ENCODE data around the gene GJB2. TPM values are rescaled to one million over a fixed set of nuclear protein-coding genes. Genes with fewer than 3 reads are reported as not detected.

GJB2 gene
- total and polyA plus RNA-seq, 2 of the 8 experiments (the other 6 are each of a cell fraction or from before 2014, with no cell fraction given), result 0.20 to 0.21 TPM

DNA sequence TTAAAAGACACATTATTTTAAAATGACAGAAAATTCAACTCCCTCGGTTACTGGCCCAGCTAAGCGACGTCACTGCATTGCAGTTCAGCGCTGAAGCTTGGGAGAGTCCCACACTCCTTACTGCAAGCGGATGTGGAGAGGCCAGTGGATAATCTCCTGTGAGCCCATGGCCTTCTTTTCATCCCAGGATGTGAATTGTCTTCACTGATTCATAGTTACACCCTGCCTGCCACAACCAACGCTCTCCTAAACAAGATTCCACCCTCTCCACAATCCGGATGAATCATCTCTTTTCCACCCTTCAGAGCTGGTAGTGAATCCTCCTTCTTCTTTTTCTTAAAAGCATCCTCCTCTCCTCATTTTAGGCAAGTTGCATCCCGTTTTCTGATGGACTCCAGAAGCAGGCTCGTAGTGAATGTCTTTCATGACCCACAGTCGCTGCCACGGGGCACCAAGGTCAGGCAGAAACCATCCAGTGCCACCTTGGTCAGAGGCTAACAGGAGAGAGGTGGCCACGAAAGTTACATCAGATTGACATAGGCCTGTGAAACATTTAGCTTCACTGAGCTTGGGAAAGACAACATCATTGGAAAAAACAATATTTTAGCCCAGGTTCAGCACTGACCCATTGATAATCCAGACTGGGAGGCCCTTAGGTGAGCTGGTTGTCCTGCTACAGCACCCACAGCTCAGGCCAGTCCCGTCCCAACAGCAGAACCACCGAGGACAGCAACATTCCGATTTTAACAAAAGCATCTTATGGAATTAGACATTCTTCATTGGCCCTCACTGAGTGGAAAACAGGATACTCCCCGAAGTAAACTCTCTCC, 2.0 kb downstream of the GJB2 start:
- H2AFZ ChIP-seq (ENCODE audit: low read length), result no peak overlapping the region
- ChIA-PET POLR2A (ENCODE audit: partially characterized antibody) (no interaction called here), CTCF (ENCODE audit: partially characterized antibody) (interaction anchor here (0.7 to 2.1 kb wide), 6 partner anchors 9 to 302 kb away, joined by 3 to 17 read pairs (median 4); no protein-coding TSS in a partner anchor)
- H4K91ac ChIP-seq (replicated peaks; ENCODE audit: insufficient read length, low read length), result no peak overlapping the region
- H3K4ac ChIP-seq (replicated peaks; ENCODE audit: insufficient read length, low read depth, low read length), result no peak overlapping the region
- H3K9ac ChIP-seq (replicated peaks in 1 of 4; ENCODE audit: extremely low read depth in 1 of 4, low read depth in 3 of 4, low read length in 3 of 4), result no peak overlapping the region
- no peak overlapping the region for H2AK5ac ChIP-seq (ENCODE audit: low read depth, low read length)
- H3K4me1 ChIP-seq (replicated peaks in 1 of 4; ENCODE audit: control insufficient read depth in 3 of 4, insufficient read depth in 4 of 4, low read length in 3 of 4), result peaks cover 0 to 13% (median 5%) of the 10 kb centered on the region in 4 experiments; a peak in 6 of 7 replicates
- no peak overlapping the region for H3K18ac ChIP-seq (ENCODE audit: extremely low read depth, low read length)
- 88% methylated on average over 16 of the region's 16 CpGs; no CpG with 5 or more reads in 1 of the 2 experiments for WGBS, 2 experiments (ENCODE audit: extremely low coverage in 1 of 2, insufficient coverage in 1 of 2, insufficient read length in 1 of 2, insufficient replicate concordance in 2 of 2, low coverage in 1 of 2, low lambda C conversion rate in 2 of 2, missing lambda C conversion rate in 1 of 2)
- peaks cover 0 to 9% of the 10 kb centered on the region in 2 experiments for H4K20me1 ChIP-seq (replicated peaks in 1 of 2; ENCODE audit: control insufficient read depth in 1 of 2, insufficient read depth in 2 of 2, low read length in 2 of 2)
- H2BK5ac ChIP-seq (ENCODE audit: low read depth, low read length), result no peak overlapping the region
- H3K27ac ChIP-seq (ENCODE audit: low read depth, low read length), result no peak overlapping the region
- TF ChIP-seq CREB1 (IDR thresholded peaks at IDR 0.05), result no peak
- no peak for TF ChIP-seq TAF7 (optimal IDR thresholded peaks at IDR 0.05; ENCODE audit: borderline replicate concordance, low read depth, low read length)
- no peak for TF ChIP-seq KDM5A (IDR thresholded peaks at IDR 0.05; ENCODE audit: low read length)
- no peak for TF ChIP-seq BRCA1 (IDR thresholded peaks at IDR 0.05; ENCODE audit: low read depth, low read length)
- no peak for TF ChIP-seq HDAC6 (IDR thresholded peaks at IDR 0.05; ENCODE audit: low read depth, low read length)
- TF ChIP-seq RAD21 (IDR thresholded peaks at IDR 0.05 in 1 of 2, conservative IDR thresholded peaks at IDR 0.05 in 1 of 2; ENCODE audit: low read depth in 2 of 2, low read length in 2 of 2), result no peak
- no peak for TF ChIP-seq TAF1 (IDR thresholded peaks at IDR 0.05; ENCODE audit: low read depth, low read length)
- TF ChIP-seq EGR1 (IDR thresholded peaks at IDR 0.05; ENCODE audit: borderline replicate concordance, low read depth, low read length), result no peak
- no peak for TF ChIP-seq SUZ12 (IDR thresholded peaks at IDR 0.05; ENCODE audit: low read length)
- TF ChIP-seq SP4 (IDR thresholded peaks at IDR 0.05; ENCODE audit: low read length), result no peak
- no peak for TF ChIP-seq SIRT6 (IDR thresholded peaks at IDR 0.05; ENCODE audit: low read length)
- TF ChIP-seq EP300 (IDR thresholded peaks at IDR 0.05; ENCODE audit: borderline replicate concordance in 1 of 2, low read depth in 2 of 2, low read length in 2 of 2), result no peak
- H2BK20ac ChIP-seq (ENCODE audit: low read length), result no peak overlapping the region
- no peaks in the 10 kb centered on the region for H3K9me3 ChIP-seq (ENCODE audit: insufficient read depth in 2 of 2, low read depth in 1 of 2, low read length in 1 of 2)
- DNase-seq (ENCODE audit: low read depth in 1 of 2, low spot score in 2 of 2) (no peak), FAIRE-seq (no peak)
- H3K36me3 ChIP-seq (ENCODE audit: control insufficient read depth in 2 of 4, insufficient read depth in 4 of 4, low read length in 3 of 4), result no peaks in the 10 kb centered on the region; a peak in 1 of 8 replicates
- no peaks in the 10 kb centered on the region for H3K79me2 ChIP-seq (ENCODE audit: control insufficient read depth in 1 of 2, insufficient read depth in 2 of 2, low read length in 2 of 2)
- H2BK120ac ChIP-seq (replicated peaks; ENCODE audit: low read depth, low read length), result no peak overlapping the region
- no peak overlapping the region for H3K23ac ChIP-seq (ENCODE audit: insufficient read length)
- peaks cover 52 to 69% (median 68%) of the 10 kb centered on the region in 4 experiments for H3K27me3 ChIP-seq (replicated peaks in 1 of 4; ENCODE audit: control insufficient read depth in 3 of 4, extremely low read depth in 1 of 4, insufficient read depth in 3 of 4, low read length in 3 of 4)
- H3K79me1 ChIP-seq (ENCODE audit: low read depth, low read length), result no peaks in the 10 kb centered on the region; the same call in 1 of the 2 replicates
- no peak overlapping the region for H4K5ac ChIP-seq (ENCODE audit: insufficient read length, low read depth, low read length)
- no peak overlapping the region for H3K56ac ChIP-seq (replicated peaks; ENCODE audit: insufficient read length, low read depth, low read length)
- H3K14ac ChIP-seq (ENCODE audit: insufficient read length), result no peak overlapping the region
- no peak overlapping the region for H2BK15ac ChIP-seq (ENCODE audit: low read length)
- no peak overlapping the region for H4K8ac ChIP-seq (ENCODE audit: extremely low read depth, insufficient read depth, low read length)
- no peak overlapping the region for H3K4me3 ChIP-seq (ENCODE audit: extremely low read depth in 1 of 4, insufficient read depth in 2 of 4, low read depth in 3 of 4, low read length in 4 of 4)
- no peak overlapping the region; a peak in 1 of 4 replicates for H3K4me2 ChIP-seq (ENCODE audit: insufficient read depth in 1 of 2, low read depth in 2 of 2, low read length in 2 of 2)
- H2BK12ac ChIP-seq (ENCODE audit: low read depth, low read length), result no peak overlapping the region
- peaks cover 6% of the 10 kb centered on the region; the same call in 1 of the 2 replicates for H3K23me2 ChIP-seq (ENCODE audit: low read depth, low read length)
